ENCODE results near the gene HSD17B13. TPM values are rescaled to one million over a fixed set of nuclear protein-coding genes. Genes with fewer than 3 reads are reported as not detected.
"Not testable (repeated sequence)": the region's sequence is repeated elsewhere in the genome, so short reads cannot be mapped to it uniquely, and the experiment has no call there.

Gene HSD17B13
- total and polyA plus RNA-seq, 12 donors = 0.14 to 0.88 (median 0.33) TPM; not detected in 2

GRCh38 chr4:87354168-87355102 is 31.8 kb upstream of the HSD17B13 start:
- peak in 5 of 7 donors; percentile 19 to 58 (median 33) for DNase-seq
- Histone ChIP-seq H3K4me1 (replicated peaks in 1 of 2) (peaks cover 12 to 27% of the 10 kb centered on the region in 2 donors), H3K9me3 (replicated peaks in 1 of 3) (no peaks in the 10 kb centered on the region), H3K36me3 (replicated peaks in 1 of 2) (no peaks in the 10 kb centered on the region), H3K27me3 (no peaks in the 10 kb centered on the region), H3K27ac (peak overlapping the region; percentile 21 to 61 (median 31)), H3K4me3 (no peak overlapping the region)
- intact Hi-C loops (cut with DNase I) = no loop called here
- whole genome bisulfite sequencing, 4 donors = 33 to 42% (median 37%) methylated on average over 7 of the region's 7 CpGs
- TF ChIP-seq POLR2A (IDR thresholded peaks at IDR 0.05) = no peak

GRCh38 chr4:87353592-87353991 is 30.9 kb upstream of the HSD17B13 start:
- 10 to 24% (median 20%) methylated on average over 3 of the region's 3 CpGs for WGBS, 4 donors
- Histone ChIP-seq H3K4me3 (no peak overlapping the region), H3K27me3 (no peaks in the 10 kb centered on the region), H3K4me1 (replicated peaks in 1 of 2) (peaks cover 12 to 27% of the 10 kb centered on the region in 2 donors), H3K9me3 (replicated peaks in 1 of 3) (no peaks in the 10 kb centered on the region), H3K27ac (peak overlapping the region in 4 of 5 donors; percentile 31 to 61 (median 34)), H3K36me3 (replicated peaks in 1 of 2) (no peaks in the 10 kb centered on the region)
- intact Hi-C loops (cut with DNase I) = no loop called here
- peak; percentile 39 to 74 (median 59) for DNase-seq
- TF ChIP-seq POLR2A (IDR thresholded peaks at IDR 0.05) = no peak
- TF ChIP-seq, protein P1, sequence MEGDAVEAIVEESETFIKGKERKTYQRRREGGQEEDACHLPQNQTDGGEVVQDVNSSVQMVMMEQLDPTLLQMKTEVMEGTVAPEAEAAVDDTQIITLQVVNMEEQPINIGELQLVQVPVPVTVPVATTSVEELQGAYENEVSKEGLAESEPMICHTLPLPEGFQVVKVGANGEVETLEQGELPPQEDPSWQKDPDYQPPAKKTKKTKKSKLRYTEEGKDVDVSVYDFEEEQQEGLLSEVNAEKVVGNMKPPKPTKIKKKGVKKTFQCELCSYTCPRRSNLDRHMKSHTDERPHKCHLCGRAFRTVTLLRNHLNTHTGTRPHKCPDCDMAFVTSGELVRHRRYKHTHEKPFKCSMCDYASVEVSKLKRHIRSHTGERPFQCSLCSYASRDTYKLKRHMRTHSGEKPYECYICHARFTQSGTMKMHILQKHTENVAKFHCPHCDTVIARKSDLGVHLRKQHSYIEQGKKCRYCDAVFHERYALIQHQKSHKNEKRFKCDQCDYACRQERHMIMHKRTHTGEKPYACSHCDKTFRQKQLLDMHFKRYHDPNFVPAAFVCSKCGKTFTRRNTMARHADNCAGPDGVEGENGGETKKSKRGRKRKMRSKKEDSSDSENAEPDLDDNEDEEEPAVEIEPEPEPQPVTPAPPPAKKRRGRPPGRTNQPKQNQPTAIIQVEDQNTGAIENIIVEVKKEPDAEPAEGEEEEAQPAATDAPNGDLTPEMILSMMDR (IDR thresholded peaks at IDR 0.05) = peak; percentile 39 to 79 (median 67)

- intact Hi-C loops (cut with DNase I) = no loop called here
- peaks cover 0 to 10% (median 0%) of the 10 kb centered on the region in 3 donors for H3K9me3 ChIP-seq (replicated peaks in 1 of 3)
- no peak overlapping the region for H3K4me3 ChIP-seq
- no peak for DNase-seq
- H3K36me3 ChIP-seq (replicated peaks in 1 of 2) = peaks cover 0 to under 1% of the 10 kb centered on the region in 2 donors
- no peak for TF ChIP-seq POLR2A (IDR thresholded peaks at IDR 0.05)
- TF ChIP-seq, protein P1 (IDR thresholded peaks at IDR 0.05) = no peak
- peaks cover 0 to 7% of the 10 kb centered on the region in 2 donors for H3K4me1 ChIP-seq (replicated peaks in 1 of 2)
- H3K27ac ChIP-seq = no peak overlapping the region
- no peaks in the 10 kb centered on the region for H3K27me3 ChIP-seq
Observed at GRCh38 chr4:87345139-87345538, 22.5 kb upstream of the HSD17B13 start.

- Histone ChIP-seq H3K9me3 (replicated peaks in 1 of 3) (peaks cover 0 to 10% (median 0%) of the 10 kb centered on the region in 3 donors), H3K4me1 (replicated peaks in 1 of 2) (peaks cover 0 to 7% of the 10 kb centered on the region in 2 donors), H3K36me3 (replicated peaks in 1 of 2) (peaks cover 0 to 13% of the 10 kb centered on the region in 2 donors), H3K27me3 (no peaks in the 10 kb centered on the region), H3K27ac (peak overlapping the region in 4 of 5 donors; percentile 25 to 65 (median 31)), H3K4me3 (no peak overlapping the region)
- TF ChIP-seq POLR2A (IDR thresholded peaks at IDR 0.05) = no peak
- TF ChIP-seq, protein P1 (IDR thresholded peaks at IDR 0.05) = no peak
- intact Hi-C loops (cut with DNase I) = no loop called here
- WGBS, 4 donors = 92 to 96% (median 94%) methylated on average over 3 of the region's 3 CpGs
- no peak for DNase-seq
Observed at GRCh38 chr4:87342872-87343271, 20.2 kb upstream of the HSD17B13 start.

DNA sequence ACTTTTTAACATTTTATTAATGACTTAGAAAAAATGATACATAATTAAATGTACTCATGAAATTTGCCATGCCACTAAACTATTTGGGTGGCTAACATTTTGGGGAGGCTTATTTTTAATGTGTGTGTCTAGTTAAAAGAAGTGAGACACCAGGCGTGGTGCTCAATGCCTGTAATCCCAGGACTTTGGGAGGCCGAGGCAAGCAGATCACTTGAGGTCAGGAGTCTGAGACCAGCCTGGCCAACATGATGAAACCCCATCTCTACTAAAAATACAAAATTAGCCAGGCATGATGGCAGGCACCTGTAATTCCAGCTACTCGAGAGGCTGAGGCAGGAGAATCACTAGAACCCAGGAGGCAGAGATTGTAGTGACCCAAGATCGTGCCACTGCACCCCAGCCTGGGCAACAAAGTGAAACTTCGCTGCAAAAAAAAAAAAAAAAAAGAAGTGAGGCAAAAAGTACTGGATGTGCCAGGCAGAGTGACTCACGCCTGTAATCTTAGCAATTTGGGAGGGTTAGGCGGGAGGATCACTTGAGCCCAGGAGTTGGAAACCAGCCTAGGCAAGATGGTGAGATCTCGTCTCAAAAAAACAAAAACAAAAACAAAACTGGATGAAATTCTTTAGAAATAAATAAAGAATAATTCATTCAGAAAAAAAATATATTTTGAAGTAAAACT is 19.4 kb upstream of the HSD17B13 start:
- H3K4me1 ChIP-seq (replicated peaks in 1 of 2); H3K27me3 ChIP-seq; intact Hi-C loops (cut with DNase I): not testable (repeated sequence)
- Histone ChIP-seq H3K27ac (peak overlapping the region in 4 of 5 donors; percentile 46 to 65 (median 58)), H3K36me3 (replicated peaks in 1 of 2) (peaks cover 0 to 19% of the 10 kb centered on the region in 2 donors), H3K4me3 (peak overlapping the region in 1 of 4 donors; percentile 37), H3K9me3 (replicated peaks in 1 of 3) (peaks cover 0 to 10% (median 0%) of the 10 kb centered on the region in 3 donors)
- WGBS, 4 donors = 40 to 56% (median 45%) methylated on average over 8 of the region's 8 CpGs
- DNase-seq = peak; percentile 65 to 87 (median 85)
